GM19035 (cell line): ENCODE data around the gene WFDC8.

Experiments used
- ATAC-seq: cut with Tn5 transposase; IDR thresholded peaks from one replicate; pipeline ENCODE4 v1.9.1; 2021; ENCODE audit not compliant: unreplicated experiment

WFDC8 gene

GRCh38 chr20:45550765-45551164 lies 28.3 kb downstream of the WFDC8 start:
- no peak for ATAC-seq

DNA sequence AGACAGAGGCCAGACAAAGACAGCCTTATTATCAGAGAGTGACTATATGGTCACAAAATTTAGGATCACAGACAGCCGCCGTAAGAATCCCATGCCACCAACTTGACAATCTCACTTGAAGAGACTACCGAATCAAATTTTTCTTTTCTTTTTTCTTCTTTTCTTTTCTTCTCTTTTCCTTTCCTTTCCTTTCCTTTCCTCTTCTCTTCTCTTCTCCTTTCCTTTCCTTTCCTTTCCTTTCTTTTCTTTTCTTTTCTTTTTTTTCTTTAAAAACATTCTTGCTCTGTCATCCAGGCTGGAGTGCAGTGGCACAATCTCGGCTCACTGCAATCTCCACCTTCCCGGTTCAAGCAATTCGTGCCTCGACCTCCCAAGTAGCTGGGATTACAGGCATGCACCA lies 30.7 kb downstream of the WFDC8 start:
- ATAC-seq, result no peak

GRCh38 chr20:45547206-45547770 lies 31.8 kb downstream of the WFDC8 start, which contains the start of gene EPPIN:
Gene EPPIN (minus strand): TSS chr20:45547401. CDS start chr20:45547357, 44 bp downstream.
- ATAC-seq, result no peak

DNA sequence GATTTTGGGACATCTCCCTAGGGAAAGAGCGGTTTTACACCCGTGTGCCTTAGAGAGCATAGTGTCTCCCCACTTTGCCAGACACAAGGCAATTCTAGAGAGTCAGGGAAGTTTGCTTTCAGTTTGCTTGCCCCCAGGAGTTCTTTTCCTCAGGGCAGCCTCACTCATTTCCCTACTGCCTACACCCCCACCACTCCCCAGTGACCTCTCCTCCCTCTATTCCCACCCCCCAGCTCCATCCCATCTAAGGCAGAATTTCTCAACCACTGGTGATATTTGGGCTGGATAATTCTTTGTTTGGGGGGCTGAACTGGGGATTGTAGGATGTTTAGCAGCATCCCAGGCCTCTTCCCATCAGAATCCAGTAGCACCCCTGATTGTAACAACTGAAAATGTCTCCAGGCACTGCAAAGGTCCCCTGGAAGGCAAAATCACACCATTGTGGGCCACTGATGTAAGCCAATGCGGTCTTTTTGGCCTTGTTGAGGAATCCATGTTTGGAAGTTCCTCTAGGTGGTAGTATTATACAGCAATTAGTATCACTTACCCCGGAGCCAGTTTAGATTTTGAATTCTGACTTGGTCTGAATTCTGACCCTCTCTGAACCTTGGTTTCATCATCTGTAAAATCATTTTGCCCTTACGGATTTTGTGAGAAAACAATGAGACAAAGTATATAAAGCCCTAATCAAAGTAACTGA lies 33.2 kb downstream of the WFDC8 start:
- no peak for ATAC-seq

GRCh38 chr20:45545351-45545750 lies 33.7 kb downstream of the WFDC8 start:
- no peak for ATAC-seq

DNA sequence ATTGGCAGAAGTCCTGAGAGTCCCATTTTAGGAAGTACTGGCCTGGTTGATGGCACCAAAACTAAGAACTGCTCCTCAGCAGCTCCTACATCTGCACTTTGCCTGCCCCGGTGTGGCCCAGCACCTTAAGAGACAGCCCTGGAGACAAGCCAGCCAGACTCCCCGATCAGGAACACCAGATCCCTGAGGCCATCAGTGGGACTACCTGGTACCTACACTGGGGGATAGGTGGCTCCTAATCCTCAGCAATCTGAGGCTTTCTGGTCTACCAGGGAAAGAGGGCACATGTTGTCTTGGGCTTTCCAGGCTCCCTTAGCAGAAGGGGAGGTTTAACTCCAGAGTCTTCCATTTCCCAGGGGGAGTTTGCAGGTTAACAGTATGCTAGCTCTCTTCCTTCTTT lies 39.7 kb downstream of the WFDC8 start, which contains the start of gene WFDC6:
Gene WFDC6 (minus strand): TSS at position 101 of the 400 bp plus-strand sequence. CDS start 75 bp downstream, at position 26.
- ATAC-seq, result no peak

DNA sequence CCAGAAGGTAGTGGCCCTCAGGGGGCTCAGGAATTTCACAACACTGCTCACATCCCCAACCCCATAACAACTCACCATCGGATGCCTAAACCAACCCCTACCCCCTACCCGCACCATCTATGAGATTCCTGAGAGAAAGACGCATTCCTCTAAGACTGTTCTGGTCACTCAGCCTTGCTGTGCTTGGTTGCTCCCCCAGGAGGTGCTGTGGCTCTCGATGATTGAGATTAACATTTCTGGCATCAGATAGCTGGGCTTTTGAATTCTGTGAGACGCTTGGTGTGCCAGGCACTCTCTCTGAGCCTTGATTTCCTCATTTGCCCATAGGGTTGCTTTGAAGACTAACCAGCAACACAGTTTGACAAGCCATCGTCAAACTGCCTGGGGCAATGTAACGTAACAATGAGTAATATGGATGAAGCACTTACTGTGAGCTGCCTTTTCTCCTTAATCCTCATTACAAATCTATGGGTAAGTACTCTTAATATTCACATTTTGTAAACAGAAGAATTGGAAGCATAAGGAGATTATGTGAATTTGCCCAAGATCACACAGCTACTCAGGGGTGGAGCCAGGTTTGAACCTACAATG lies 40.8 kb downstream of the WFDC8 start:
- no peak for ATAC-seq

DNA sequence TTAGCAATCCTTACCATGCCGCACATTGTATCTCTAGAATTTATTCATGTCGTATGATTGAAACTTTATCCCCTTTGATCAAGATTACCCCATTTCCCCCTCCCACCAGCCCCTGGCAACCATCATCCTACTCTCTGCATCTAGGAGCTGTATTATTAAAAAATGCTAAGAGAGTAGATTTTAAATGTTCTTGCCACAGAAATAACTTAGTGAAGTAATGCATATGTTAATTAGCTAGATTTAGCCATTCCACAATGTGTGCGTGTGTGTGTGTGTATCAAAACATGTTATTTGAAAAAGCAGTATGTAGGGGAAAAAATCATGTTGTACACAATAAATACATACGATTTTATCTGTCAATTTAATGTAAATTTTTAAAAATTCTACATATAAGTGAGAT lies 51.8 kb downstream of the WFDC8 start:
- no peak for ATAC-seq

- no peak for ATAC-seq
Observed at GRCh38 chr20:45523821-45524220, 55.3 kb downstream of the WFDC8 start.

GRCh38 chr20:45518282-45518681 lies 60.8 kb downstream of the WFDC8 start:
- no peak for ATAC-seq

DNA sequence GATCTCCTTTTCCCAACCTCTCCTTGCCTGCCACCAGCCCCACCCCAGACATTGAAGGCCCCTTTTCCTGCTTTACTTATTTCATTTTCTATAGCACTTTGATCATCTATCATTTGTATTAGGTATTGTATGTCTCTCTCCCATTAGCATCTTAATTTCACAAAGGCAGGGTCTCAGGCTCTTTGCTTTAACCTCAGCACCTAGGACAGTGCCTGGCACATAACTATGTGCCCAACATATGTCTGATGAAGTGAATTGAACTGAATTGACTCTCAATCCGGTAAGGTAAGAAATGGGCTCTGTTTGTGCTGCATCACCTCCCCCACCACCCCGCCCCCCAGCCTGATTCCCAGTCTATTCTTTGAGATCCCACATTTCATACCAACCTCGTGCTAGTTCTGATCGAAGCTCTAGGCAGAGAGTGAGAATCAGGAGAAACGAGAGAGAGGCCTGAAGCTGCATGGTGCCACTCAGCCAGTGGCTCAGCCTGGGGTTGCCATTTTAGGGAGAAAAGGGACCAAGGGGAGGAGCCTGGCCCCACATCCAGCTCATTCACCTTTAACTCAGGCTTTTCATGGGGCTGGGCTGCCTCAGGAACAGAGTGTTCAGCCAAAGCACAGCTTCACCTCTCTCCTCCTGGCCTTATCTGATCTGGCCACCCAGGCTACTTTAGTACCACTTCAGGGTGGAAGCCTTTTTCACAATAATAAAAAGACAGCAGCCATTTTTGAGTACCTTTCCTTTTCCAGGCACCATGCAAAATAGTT lies 63.8 kb downstream of the WFDC8 start, which contains the start of gene SPINT3:
Gene SPINT3 (minus strand): TSS at position 476 of the 767 bp plus-strand sequence. CDS start 14 bp downstream, at position 462.
- no peak for ATAC-seq

DNA sequence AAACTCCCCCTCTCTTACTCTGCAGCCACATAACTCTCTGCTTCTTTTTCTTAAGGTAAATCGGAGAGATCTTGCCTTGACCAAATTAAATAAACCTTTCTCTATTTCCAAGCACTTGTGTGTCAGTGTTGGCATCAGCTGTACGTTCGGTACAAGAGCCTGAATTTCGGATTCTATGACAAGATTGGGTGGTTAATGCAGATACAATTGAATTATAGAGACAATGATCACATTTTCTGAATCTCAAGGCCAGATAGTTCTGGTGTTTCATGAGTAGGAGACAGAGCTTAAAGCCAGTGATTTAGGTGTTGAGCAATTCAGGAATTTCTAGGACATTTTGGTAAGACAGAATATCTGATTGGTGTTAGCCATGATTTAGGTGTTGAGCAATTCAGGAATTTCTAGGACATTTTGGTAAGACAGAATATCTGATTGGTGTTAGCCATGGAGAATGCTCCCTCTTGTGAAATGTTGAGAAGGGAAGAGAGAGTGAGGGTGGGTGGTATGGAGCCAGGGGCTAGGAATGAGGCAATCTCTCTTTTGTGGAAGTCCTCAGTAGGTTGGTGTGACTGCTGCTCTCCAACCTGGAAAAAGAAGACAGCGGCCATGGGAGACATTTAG lies 68.7 kb downstream of the WFDC8 start:
- no peak for ATAC-seq

- no peak for ATAC-seq
Observed at GRCh38 chr20:45509091-45509490, 70.0 kb downstream of the WFDC8 start.

DNA sequence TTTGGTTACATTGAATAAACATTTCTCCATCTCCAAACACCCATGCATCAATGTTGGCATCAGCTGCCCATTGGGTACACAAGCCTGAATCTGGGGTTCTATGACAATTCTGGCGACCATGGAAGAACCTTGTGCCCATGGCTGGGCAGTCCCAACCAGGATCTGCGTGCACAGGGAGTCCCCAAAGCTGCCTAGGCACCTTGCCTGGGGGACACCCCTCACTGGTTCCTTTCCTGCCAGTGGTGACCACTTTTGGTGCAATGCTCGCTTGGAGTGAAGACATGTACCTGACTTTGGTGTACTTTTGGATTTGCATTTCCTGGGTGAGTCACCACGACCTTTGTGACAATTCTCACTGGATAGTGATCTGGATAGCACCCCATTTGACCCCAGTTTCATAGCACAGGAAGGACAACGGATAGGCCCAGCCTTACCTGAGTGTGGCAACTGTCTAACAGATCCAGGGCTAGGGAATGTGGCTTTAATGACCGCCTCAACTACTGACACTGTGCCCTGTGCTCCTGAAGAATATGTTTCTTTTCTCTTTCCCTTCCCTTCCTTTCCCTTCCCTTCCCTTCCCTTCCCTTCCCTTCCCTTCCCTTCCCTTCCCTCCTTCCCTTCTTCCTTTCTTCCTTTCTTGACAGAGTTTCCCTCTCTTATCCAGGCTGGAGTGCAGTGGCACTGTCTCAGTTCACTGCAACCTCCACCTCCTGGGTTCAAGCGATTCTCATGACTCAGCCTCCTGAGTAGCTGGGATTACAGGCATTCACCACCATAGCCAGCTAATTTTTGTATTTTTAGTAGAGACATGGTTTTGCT lies 70.8 kb downstream of the WFDC8 start:
- no peak for ATAC-seq

DNA sequence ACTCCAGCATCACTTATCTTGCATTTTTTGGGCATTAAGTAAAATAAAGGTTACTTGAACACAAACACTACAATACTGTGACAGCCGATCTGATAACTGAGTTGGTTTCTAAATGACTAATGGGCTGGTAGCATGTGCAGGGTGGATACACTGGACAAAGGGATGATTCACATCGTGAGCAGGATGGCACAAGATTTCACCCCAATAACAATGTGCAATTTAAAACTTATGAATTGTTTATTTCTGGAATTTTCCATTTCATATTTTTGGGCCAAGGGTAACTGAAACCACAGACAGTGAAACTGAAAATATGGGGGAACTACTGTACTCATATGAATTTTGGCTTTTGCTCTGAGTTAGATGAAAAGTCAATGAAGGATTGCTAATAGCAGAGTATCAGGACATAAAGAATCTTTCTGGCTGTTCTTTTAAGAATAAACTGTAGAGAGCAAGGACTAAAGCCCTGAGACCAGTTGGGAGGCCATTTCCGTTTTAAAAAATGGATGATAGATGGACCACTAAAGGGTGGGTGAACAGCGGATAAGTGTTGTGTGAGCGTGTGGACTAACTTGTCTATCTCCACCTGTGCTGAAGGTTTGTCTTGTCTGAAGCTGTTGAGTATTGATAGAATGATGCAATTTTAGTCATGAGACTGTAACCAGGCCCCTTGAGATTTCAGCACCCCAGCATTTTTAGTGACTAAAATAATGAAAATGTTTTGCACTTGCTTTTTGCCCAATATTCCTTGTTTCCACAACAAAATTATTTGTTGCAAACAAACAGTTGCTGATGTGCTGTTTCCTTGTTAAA lies 71.9 kb downstream of the WFDC8 start:
- no peak for ATAC-seq

DNA sequence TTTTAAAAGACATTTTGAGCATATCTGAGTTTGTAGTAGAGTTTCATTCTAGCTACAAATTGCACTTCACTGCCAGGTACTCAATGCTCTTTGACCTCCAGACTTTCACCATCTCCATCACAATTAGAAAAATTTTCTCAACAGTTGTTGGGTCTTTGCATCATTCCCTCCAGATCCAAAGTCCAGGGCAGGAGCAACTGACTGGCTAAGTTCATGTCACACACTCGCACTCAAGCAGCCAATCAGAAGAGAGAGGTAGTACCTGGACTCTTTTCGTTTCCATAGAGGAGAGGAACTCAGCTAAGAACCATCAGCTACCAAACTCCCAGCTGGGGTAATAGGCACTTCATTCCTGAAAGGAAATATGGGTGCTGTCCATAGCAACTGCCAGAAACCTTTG lies 72.7 kb downstream of the WFDC8 start:
- ATAC-seq, result no peak

DNA sequence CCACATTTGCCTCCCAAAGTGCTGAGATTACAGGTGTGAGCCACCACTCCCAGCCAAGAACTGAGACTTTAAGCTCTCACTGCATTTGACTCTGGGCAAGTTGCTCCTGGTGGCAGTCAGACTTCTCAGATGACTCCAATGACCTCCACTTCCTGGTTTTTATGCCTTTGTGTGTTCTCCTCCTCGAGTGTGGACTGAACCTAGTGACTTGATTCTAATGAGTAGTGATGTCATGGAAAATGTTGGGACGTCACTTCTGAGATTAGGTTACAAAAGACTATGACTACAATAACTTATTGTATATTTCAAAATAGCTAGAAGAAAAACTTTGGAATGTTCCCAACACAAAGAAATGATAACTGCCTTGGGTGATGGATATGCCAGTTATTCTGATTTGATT lies 75.7 kb downstream of the WFDC8 start:
- no peak for ATAC-seq

GRCh38 chr20:45502561-45502960 lies 76.5 kb downstream of the WFDC8 start:
- ATAC-seq, result no peak
